BLaER1 treated with 17β-estradiol and CSF1 and Interleukin-3, amounts not matched to agents 10 nM and 100 nM (cell line): Measurements from ENCODE around the gene SEMA3F.
A peak's percentile ranks its signal among the peaks of the same experiment; 100 is the strongest.

Experiments used
- H3K27ac ChIP-seq, 11 experiments: shearing (Covaris generic); formaldehyde crosslinking; 2 replicates each; pipeline ENCODE4 v1.8.1; 2022
- H3K27me3 ChIP-seq, 11 experiments: shearing (Covaris generic); formaldehyde crosslinking; 2 replicates each; pipeline ENCODE4 v1.8.1; 2022
- H3K36me3 ChIP-seq, 11 experiments: shearing (Covaris generic); formaldehyde crosslinking; 2 replicates each; pipeline ENCODE4 v1.8.1; 2022
- H3K4me1 ChIP-seq, 10 experiments: shearing (Covaris generic); formaldehyde crosslinking; 2 replicates each; pipeline ENCODE4 v1.8.1; 2022
- H3K4me2 ChIP-seq, 11 experiments: shearing (Covaris generic); formaldehyde crosslinking; 2 replicates each; pipeline ENCODE4 v1.8.1; 2022
- H3K4me3 ChIP-seq, 10 experiments: shearing (Covaris generic); formaldehyde crosslinking; 2 replicates each; pipeline ENCODE4 v1.8.1; 2022
- H3K9ac ChIP-seq, 11 experiments: shearing (Covaris generic); formaldehyde crosslinking; 2 replicates each; pipeline ENCODE4 v1.8.1; 2022
- H3K9me3 ChIP-seq, 11 experiments: shearing (Covaris generic); formaldehyde crosslinking; replicated peaks in 1 of 11; 2 replicates each; pipeline ENCODE4 v1.8.1; 2022
- H4K20me1 ChIP-seq, 11 experiments: shearing (Covaris generic); formaldehyde crosslinking; 2 replicates each; pipeline ENCODE4 v1.8.1; 2022
- Cebpa-rat ChIP-seq, 11 experiments: shearing (Covaris generic); IDR thresholded peaks; 2 replicates each; pipeline ENCODE4 v1.8.1; 2022

SEMA3F gene

DNA sequence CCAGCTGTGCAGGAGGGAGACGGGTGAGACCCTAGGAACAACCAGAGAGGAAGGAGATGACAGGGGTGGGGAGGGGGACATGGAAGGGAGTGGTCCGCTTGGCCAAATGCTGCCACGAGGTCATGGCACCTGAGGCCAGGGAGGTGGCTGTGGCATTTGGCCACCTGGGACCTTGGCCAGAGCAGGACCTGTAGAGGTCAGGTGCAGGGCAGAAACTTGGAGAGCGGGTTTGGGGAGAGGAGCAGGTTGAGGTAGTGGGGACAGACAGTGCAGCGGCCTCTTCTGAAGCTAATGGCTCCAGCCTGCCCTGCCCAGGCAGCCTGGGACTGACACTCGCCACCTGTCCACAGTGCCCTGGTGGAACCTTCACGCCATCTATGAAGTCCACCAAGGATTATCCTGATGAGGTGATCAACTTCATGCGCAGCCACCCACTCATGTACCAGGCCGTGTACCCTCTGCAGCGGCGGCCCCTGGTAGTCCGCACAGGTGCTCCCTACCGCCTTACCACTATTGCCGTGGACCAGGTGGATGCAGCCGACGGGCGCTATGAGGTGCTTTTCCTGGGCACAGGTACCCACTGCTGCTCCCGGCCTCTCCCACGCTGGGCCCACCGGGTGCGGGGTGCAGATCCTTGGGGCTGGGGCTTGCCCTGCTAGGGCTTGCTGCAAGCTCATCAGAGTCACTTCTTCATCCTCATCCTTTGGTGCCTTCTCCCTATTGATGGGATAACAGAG is 29.3 kb downstream of the SEMA3F start:
- H3K36me3 ChIP-seq = peaks cover 0 to 66% (median 33%) of the 10 kb centered on the region in 11 experiments; a peak in 13 of 22 replicates
- H3K4me3 ChIP-seq = no peak overlapping the region
- H4K20me1 ChIP-seq = peaks cover 0 to 14% (median 0%) of the 10 kb centered on the region in 11 experiments; a peak in 3 of 22 replicates
- H3K27me3 ChIP-seq = no peaks in the 10 kb centered on the region
- no peak overlapping the region for H3K27ac ChIP-seq
- H3K9me3 ChIP-seq = no peaks in the 10 kb centered on the region
- no peak overlapping the region for H3K4me2 ChIP-seq
- H3K4me1 ChIP-seq = peaks cover 4 to 13% (median 11%) of the 10 kb centered on the region in 10 experiments; a peak in 19 of 20 replicates
- H3K9ac ChIP-seq = no peak overlapping the region
- no peak for TF ChIP-seq Cebpa-rat (IDR thresholded peaks at IDR 0.05)

DNA sequence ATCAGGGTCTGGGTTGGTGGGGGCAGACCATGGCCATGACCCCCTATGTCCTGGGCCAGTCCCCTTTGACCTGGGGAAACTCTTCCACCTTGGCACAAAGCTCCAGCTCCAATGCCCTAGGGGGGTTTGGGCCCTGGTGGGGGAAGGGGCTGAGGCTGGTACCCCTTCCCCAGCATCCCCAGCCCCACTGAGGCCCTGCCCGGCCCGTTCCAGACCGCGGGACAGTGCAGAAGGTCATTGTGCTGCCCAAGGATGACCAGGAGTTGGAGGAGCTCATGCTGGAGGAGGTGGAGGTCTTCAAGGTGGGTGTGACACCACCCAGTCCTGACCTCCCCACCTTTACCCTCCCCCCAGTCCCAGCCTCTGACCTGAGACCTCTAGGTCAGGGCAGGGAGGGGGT is 30.1 kb downstream of the SEMA3F start:
- Histone ChIP-seq H3K27me3 (no peaks in the 10 kb centered on the region), H3K9me3 (no peaks in the 10 kb centered on the region), H3K9ac (no peak overlapping the region), H3K4me2 (no peak overlapping the region), H3K4me3 (no peak overlapping the region), H3K4me1 (peaks cover 8 to 19% (median 14%) of the 10 kb centered on the region in 10 experiments), H3K27ac (no peak overlapping the region), H4K20me1 (peaks cover 0 to 19% (median 0%) of the 10 kb centered on the region in 11 experiments; a peak in 3 of 22 replicates), H3K36me3 (peaks cover 0 to 64% (median 33%) of the 10 kb centered on the region in 11 experiments; a peak in 13 of 22 replicates)
- TF ChIP-seq Cebpa-rat (IDR thresholded peaks at IDR 0.05) = no peak

DNA sequence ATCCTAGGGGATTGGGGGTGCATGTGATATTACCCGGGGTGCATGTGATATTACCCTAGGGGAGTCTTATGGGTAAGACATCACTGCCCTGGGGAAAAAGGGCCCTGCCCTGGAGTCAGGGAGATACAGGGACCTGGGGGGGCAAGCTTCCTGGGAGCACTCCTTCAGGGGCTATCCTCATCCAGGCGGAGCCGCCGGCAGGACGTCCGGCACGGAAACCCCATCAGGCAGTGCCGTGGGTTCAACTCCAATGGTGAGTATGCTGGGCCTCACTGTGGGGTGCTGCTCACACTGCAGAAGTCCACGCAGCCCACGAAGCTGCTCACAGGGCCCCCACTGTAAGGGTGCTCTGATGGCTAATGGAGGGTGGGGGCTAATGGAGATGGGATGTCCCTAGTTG is 31.0 kb downstream of the SEMA3F start:
- Histone ChIP-seq H3K4me3 (no peak overlapping the region), H3K36me3 (peaks cover 0 to 59% (median 33%) of the 10 kb centered on the region in 11 experiments; a peak in 13 of 22 replicates), H3K4me1 (peaks cover 15 to 28% (median 19%) of the 10 kb centered on the region in 10 experiments), H3K4me2 (no peak overlapping the region), H3K27me3 (no peaks in the 10 kb centered on the region), H3K27ac (no peak overlapping the region), H3K9me3 (no peaks in the 10 kb centered on the region), H3K9ac (no peak overlapping the region), H4K20me1 (peaks cover 0 to 19% (median 0%) of the 10 kb centered on the region in 11 experiments; a peak in 3 of 22 replicates)
- TF ChIP-seq Cebpa-rat (IDR thresholded peaks at IDR 0.05) = no peak

DNA sequence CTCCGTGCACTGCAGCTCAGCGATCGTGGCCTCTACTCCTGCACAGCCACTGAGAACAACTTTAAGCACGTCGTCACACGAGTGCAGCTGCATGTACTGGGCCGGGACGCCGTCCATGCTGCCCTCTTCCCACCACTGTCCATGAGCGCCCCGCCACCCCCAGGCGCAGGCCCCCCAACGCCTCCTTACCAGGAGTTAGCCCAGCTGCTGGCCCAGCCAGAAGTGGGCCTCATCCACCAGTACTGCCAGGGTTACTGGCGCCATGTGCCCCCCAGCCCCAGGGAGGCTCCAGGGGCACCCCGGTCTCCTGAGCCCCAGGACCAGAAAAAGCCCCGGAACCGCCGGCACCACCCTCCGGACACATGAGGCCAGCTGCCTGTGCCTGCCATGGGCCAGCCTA is 32.6 kb downstream of the SEMA3F start:
- no peak overlapping the region for H3K4me2 ChIP-seq
- no peak overlapping the region for H3K9ac ChIP-seq
- peaks cover under 1 to 2% (median 1%) of the 10 kb centered on the region in 11 experiments; a peak in 20 of 22 replicates for H3K27me3 ChIP-seq
- no peaks in the 10 kb centered on the region for H3K9me3 ChIP-seq
- no peak overlapping the region for H3K27ac ChIP-seq
- peaks cover 19 to 34% (median 22%) of the 10 kb centered on the region in 10 experiments for H3K4me1 ChIP-seq
- TF ChIP-seq Cebpa-rat (IDR thresholded peaks at IDR 0.05) = no peak
- no peak overlapping the region for H3K4me3 ChIP-seq
- H3K36me3 ChIP-seq = peaks cover 0 to 50% (median 24%) of the 10 kb centered on the region in 11 experiments; a peak in 13 of 22 replicates
- peaks cover 0 to 19% (median 0%) of the 10 kb centered on the region in 11 experiments; a peak in 6 of 22 replicates for H4K20me1 ChIP-seq

DNA sequence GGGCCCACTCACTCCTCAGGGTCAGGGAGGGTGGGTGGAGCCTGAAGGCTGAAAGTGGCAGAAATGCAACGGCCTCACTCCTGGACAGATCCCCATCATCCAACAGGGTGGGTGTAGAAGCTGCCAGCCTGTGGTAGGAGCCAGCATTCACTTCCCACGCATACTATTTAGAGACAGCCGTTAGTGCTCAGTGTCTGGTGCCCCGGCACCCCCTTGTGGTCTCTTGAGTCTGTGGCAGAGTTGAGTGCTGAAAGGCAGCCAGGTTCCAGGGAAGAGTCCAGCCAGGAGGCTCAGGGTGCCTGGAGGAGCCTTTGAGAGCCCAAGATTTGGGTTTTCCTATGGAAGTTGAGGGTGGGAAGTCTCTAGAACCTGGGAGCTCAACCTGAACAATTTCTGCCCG is 34.1 kb downstream of the SEMA3F start:
- peaks cover 0 to 33% (median 0%) of the 10 kb centered on the region in 11 experiments; a peak in 11 of 22 replicates for H4K20me1 ChIP-seq
- peak overlapping the region in 2 of 11 experiments; percentile 16 to 43; a peak in 1 of 22 replicates for H3K27ac ChIP-seq
- H3K36me3 ChIP-seq = peaks cover 0 to 34% (median 20%) of the 10 kb centered on the region in 11 experiments; a peak in 12 of 22 replicates
- no peak for TF ChIP-seq Cebpa-rat (IDR thresholded peaks at IDR 0.05)
- H3K4me3 ChIP-seq = no peak overlapping the region
- H3K4me1 ChIP-seq = peaks cover 25 to 43% (median 35%) of the 10 kb centered on the region in 10 experiments
- H3K9me3 ChIP-seq = no peaks in the 10 kb centered on the region
- H3K27me3 ChIP-seq = peaks cover 16 to 17% (median 17%) of the 10 kb centered on the region in 11 experiments
- peak overlapping the region in 6 of 11 experiments; percentile 8 to 54 (median 42); a peak in 7 of 22 replicates for H3K9ac ChIP-seq
- peak overlapping the region; percentile 8 to 58 (median 41); a peak in 18 of 22 replicates for H3K4me2 ChIP-seq

DNA sequence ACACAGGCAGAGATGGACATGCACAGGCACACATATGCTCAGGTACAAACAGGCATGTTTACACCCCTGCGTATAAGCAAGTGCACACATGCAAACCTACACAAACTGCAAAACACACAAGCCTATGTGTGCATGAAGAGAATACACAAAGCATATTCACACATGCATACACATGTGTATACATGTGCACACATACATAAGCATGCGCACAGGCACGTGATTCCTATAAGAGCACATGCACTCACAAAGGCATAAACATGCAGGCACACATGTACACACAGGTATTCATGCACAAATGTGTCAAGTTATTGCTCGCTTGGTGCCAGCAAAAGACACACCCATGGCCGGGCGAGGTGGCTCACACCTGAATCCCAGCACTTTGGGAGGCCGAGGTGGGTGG is 34.9 kb downstream of the SEMA3F start:
- H3K27me3 ChIP-seq = peaks cover 21 to 24% (median 22%) of the 10 kb centered on the region in 11 experiments
- H3K4me1 ChIP-seq = peaks cover 26 to 48% (median 38%) of the 10 kb centered on the region in 10 experiments
- H3K36me3 ChIP-seq = peaks cover 0 to 28% (median 15%) of the 10 kb centered on the region in 11 experiments; a peak in 10 of 22 replicates
- H3K27ac ChIP-seq = no peak overlapping the region
- no peak for TF ChIP-seq Cebpa-rat (IDR thresholded peaks at IDR 0.05)
- H3K4me3 ChIP-seq = no peak overlapping the region
- no peaks in the 10 kb centered on the region for H3K9me3 ChIP-seq
- peaks cover 0 to 37% (median 0%) of the 10 kb centered on the region in 11 experiments; a peak in 11 of 22 replicates for H4K20me1 ChIP-seq
- H3K9ac ChIP-seq = no peak overlapping the region
- H3K4me2 ChIP-seq = 0 out of 22 replicates have a peak overlapping the region, but pooled peaks of 2 of the 11 experiments have one; percentile 68 to 74

DNA sequence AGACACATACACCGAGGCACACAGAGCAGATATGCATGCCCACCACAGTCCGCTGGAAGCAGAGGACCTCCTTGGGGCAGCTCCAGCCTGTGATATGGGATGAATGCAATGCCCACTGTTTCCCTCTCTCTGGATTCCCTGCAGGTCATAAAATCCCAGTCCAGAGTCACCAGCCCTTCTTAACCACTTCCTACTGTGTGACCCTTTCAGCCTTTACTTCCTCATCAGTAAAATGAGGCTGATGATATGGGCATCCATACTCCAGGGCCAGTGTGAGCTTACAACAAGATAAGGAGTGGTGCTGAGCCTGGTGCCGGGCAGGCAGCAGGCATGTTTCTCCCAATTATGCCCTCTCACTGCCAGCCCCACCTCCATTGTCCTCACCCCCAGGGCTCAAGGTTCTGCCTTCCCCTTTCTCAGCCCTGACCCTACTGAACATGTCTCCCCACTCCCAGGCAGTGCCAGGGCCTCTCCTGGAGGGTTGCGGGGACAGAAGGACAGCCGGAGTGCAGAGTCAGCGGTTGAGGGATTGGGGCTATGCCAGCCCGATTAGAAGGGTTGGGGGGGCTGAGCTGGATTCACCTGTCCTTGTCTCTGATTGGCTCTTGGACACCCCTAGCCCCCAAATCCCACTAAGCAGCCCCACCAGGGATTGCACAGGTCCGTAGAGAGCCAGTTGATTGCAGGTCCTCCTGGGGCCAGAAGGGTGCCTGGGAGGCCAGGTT is 36.0 kb downstream of the SEMA3F start, which contains the start of gene GNAT1:
Gene GNAT1 (plus strand): TSS at position 675 of the 725 bp plus-strand sequence. CDS start 116 bp downstream, outside the sequence.
- Histone ChIP-seq H3K4me3 (no peak within 1 kb of the TSS), H3K4me1 (peaks cover 26 to 48% (median 38%) of the 10 kb centered on the region in 10 experiments)

DNA sequence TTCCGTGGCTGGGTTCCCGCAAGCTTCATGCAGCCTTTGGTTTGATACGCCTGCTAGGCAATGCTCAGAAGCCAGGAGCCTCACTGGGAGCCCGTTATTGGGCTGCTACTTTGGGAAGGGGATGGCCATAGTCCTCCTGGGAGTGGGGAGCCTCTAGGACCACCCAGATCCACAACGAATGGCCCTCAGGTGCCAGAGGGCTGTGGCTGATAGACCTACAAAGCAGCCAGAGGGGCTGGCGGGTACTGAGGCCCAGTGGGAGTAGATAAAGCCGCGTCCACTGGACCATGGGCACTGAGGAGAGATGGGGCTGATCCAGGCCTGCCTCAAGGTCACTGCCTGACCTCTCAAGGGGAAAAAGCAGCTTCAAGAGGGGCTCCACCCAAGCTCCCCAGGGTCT is 37.0 kb downstream of the SEMA3F start:
- Histone ChIP-seq H4K20me1 (peaks cover 0 to 37% (median 0%) of the 10 kb centered on the region in 11 experiments; a peak in 11 of 22 replicates), H3K27ac (no peak overlapping the region), H3K36me3 (peaks cover 0 to 8% (median 0%) of the 10 kb centered on the region in 11 experiments; a peak in 4 of 22 replicates), H3K9me3 (no peaks in the 10 kb centered on the region), H3K9ac (no peak overlapping the region), H3K4me1 (peaks cover 26 to 48% (median 38%) of the 10 kb centered on the region in 10 experiments), H3K27me3 (peaks cover 27 to 44% (median 38%) of the 10 kb centered on the region in 11 experiments), H3K4me3 (no peak overlapping the region), H3K4me2 (no peak overlapping the region)
- TF ChIP-seq Cebpa-rat (IDR thresholded peaks at IDR 0.05) = no peak

More for the DNA sequence above, 36.0 kb downstream of the SEMA3F start, which contains the start of gene GNAT1:
- no peak for TF ChIP-seq Cebpa-rat (IDR thresholded peaks at IDR 0.05)
- Histone ChIP-seq H3K9me3 (no peaks in the 10 kb centered on the region), H3K36me3 (peaks cover 0 to 19% (median 6%) of the 10 kb centered on the region in 11 experiments; a peak in 8 of 22 replicates), H3K27ac (peak within 1 kb of the TSS in 3 of 11 experiments; percentile 14 to 24 (median 17); a peak in 3 of 22 replicates), H3K9ac (peak within 1 kb of the TSS in 3 of 11 experiments; percentile 11 to 37 (median 25); a peak in 2 of 22 replicates), H3K4me2 (peak within 1 kb of the TSS in 10 of 11 experiments; percentile 1 to 75 (median 62); a peak in 17 of 22 replicates), H4K20me1 (peaks cover 0 to 34% (median 0%) of the 10 kb centered on the region in 11 experiments; a peak in 11 of 22 replicates), H3K27me3 (peaks cover 22 to 35% (median 32%) of the 10 kb centered on the region in 11 experiments)
